ENCODE data around the gene ZNF613. TPM values are rescaled to one million over a fixed set of nuclear protein-coding genes. Genes with fewer than 3 reads are reported as not detected.

Gene ZNF613
- total RNA-seq, 1 donor from 2014 or later: 5.7 TPM

DNA sequence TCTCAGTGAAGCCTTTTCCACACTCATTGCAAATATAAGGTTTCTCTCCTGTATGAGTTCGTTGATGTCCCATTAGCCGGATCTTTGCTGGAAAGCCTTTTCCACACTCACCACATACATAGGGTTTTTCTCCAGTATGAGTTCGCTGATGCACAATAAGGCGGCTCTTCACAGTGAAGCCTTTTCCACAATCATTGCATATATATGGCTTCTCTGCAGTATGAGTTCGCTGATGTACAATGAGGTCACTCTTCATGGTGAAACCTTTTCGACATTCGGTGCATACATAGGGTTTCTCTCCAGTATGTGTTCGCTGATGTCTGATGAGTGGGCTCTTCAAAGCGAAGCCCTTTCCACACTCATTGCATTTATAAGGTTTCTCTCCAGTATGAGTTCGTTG is 66.2 kb downstream of the ZNF613 start:
- DNase-seq (ENCODE audit: low spot score in 2 of 2, unreplicated experiment in 2 of 2): no peak
- Mint-ChIP-seq H3K4me3 (no peak overlapping the region), H3K27me3 (ENCODE audit: low read depth) (no peaks in the 10 kb centered on the region), H3K4me1 (no peaks in the 10 kb centered on the region), H3K36me3 (peaks cover 86% of the 10 kb centered on the region), H3K27ac (no peak overlapping the region), H3K9me3 (peaks cover 78% of the 10 kb centered on the region)
- no peak for TF ChIP-seq CTCF (IDR thresholded peaks at IDR 0.05; ENCODE audit: unreplicated experiment)

- DNase-seq (ENCODE audit: low spot score in 2 of 2, unreplicated experiment in 2 of 2): no peak
- Mint-ChIP-seq H3K4me1 (no peaks in the 10 kb centered on the region), H3K27me3 (ENCODE audit: low read depth) (no peaks in the 10 kb centered on the region), H3K36me3 (peaks cover 87% of the 10 kb centered on the region), H3K4me3 (no peak overlapping the region), H3K27ac (no peak overlapping the region), H3K9me3 (peaks cover 74% of the 10 kb centered on the region)
- no peak for TF ChIP-seq CTCF (IDR thresholded peaks at IDR 0.05; ENCODE audit: unreplicated experiment)
Observed at GRCh38 chr19:51994048-51994644, 66.9 kb downstream of the ZNF613 start.

Other genes starting within 250 kb of the ZNF613 start
- 83.1 to 88.1 TPM (median 87.6 TPM) in 3 replicates for gene SPACA6, start 234.1 kb upstream of the ZNF613 start, total RNA-seq
- gene HAS1, start 203.5 kb upstream of the ZNF613 start, total RNA-seq: 0.32 to 0.58 TPM (median 0.44 TPM) in 3 replicates
- gene FPR1, start 175.6 kb upstream of the ZNF613 start, total RNA-seq: not detected in 3 replicates
- not detected in 3 replicates for gene FPR2, start 166.3 kb upstream of the ZNF613 start, total RNA-seq
- not detected in 3 replicates for gene FPR3, start 132.3 kb upstream of the ZNF613 start, total RNA-seq
- gene ZNF577, start 39.5 kb upstream of the ZNF613 start, total RNA-seq: 23.0 to 27.4 TPM (median 23.1 TPM) in 3 replicates
- 28.4 to 31.8 TPM (median 30.7 TPM) in 3 replicates for gene ZNF649, start 22.5 kb upstream of the ZNF613 start, total RNA-seq
- gene ZNF350, start 59.4 kb downstream of the ZNF613 start, total RNA-seq: 14.8 to 16.9 TPM (median 15.3 TPM) in 3 replicates
- gene ZNF615, start 80.7 kb downstream of the ZNF613 start, total RNA-seq: 14.3 to 17.0 TPM (median 14.6 TPM) in 3 replicates
- gene ZNF614, start 100.9 kb downstream of the ZNF613 start, total RNA-seq: 13.9 to 16.3 TPM (median 15.8 TPM) in 3 replicates
- gene ZNF432, start 121.4 kb downstream of the ZNF613 start, total RNA-seq: 23.3 to 25.9 TPM (median 23.7 TPM) in 3 replicates
- gene ZNF841, start 168.3 kb downstream of the ZNF613 start, total RNA-seq: 36.4 to 40.5 TPM (median 37.9 TPM) in 3 replicates
- gene ZNF616, start 212.5 kb downstream of the ZNF613 start, total RNA-seq: 19.1 to 21.7 TPM (median 19.8 TPM) in 3 replicates
- 17.4 to 21.2 TPM (median 19.1 TPM) in 3 replicates for gene ZNF836, start 244.1 kb downstream of the ZNF613 start, total RNA-seq